Left lung (tissue), 10 donors: ENCODE measurements around the gene NPHP1. TPM values are rescaled to one million over a fixed set of nuclear protein-coding genes. Genes with fewer than 3 reads are reported as not detected.

Experiments used
- ATAC-seq: fragments of 200-7000 bp; cut with Tn5 transposase; one replicate; pipeline ENCODE4 v1.9.1; 2020; ENCODE audit warnings: moderate library complexity
- DNase-seq, 4 donors: peaks; one replicate each; pipeline ENCODE4 v3.0.0-alpha.2; 2013 to 2020
- H3K27ac ChIP-seq, 2 donors: fragments of 200-600 bp; sonication (generic) in 1 of 2; one replicate each; pipeline versions ENCODE4 v1.5.0 to v1.8.0; 2020 to 2021
- H3K27me3 ChIP-seq, 2 donors: fragments of 200-600 bp; sonication (generic) in 1 of 2; one replicate each; pipeline versions ENCODE4 v1.5.0 to v1.8.0; 2020 to 2021
- H3K36me3 ChIP-seq, 2 donors: fragments of 200-600 bp; sonication (generic) in 1 of 2; one replicate each; pipeline versions ENCODE4 v1.5.0 to v1.8.0; 2020 to 2021
- H3K4me1 ChIP-seq, 2 donors: fragments of 200-600 bp; one replicate each; pipeline ENCODE4 v1.8.0; 2021
- H3K4me3 ChIP-seq, 2 donors: fragments of 200-600 bp; sonication (generic) in 1 of 2; one replicate each; pipeline versions ENCODE4 v1.5.0 to v1.8.0; 2020 to 2021; ENCODE audit warnings: mild to moderate bottlenecking in 1 of 2
- H3K9me3 ChIP-seq, 2 donors: fragments of 200-600 bp; sonication (generic) in 1 of 2; one replicate each; pipeline versions ENCODE4 v1.5.0 to v1.8.0; 2020 to 2021
- CTCF ChIP-seq, 2 donors: fragments of 200-600 bp; sonication (generic) in 1 of 2; IDR thresholded peaks; one replicate each; pipeline versions ENCODE4 v1.5.0 to v1.8.0; 2021; ENCODE audit warnings: antibody characterized with exemption in 2 of 2
- intact Hi-C, 2 donors: fragments of 100-400 bp; cut with DNase I; formaldehyde crosslinking; loops; one replicate each; pipeline versions ENCODE4 v1.11.2 to v1.14.2; 2022
- polyA plus RNA-seq, 6 donors: library from polyadenylated mRNA; unstranded; fragments of 120-200 nt; gene quantifications; one replicate each; pipeline ENCODE4 v1.2.1, GENCODE V29; 2013; ENCODE audit not compliant: insufficient read length in 6 of 6
- total RNA-seq, 2 donors: library from RNA; stranded (reverse); fragmentation: NEBNext Ultra II Directional; extraction: Animal tissue kit (Norgen Biotek cat#: 25700); gene quantifications; one replicate each; pipeline ENCODE4 v1.2.1, GENCODE V29; 2021
- donor health status: DM: no; HTN: yes; CAD: no.
- donor health status: DM: no; HTN: no; CAD: no.

Gene NPHP1
- total and polyA plus RNA-seq, 8 donors = 5.3 to 19.2 (median 13.5) TPM

GRCh38 chr2:110143982-110144381 lies 60.8 kb downstream of the NPHP1 start:
- no peak overlapping the region for H3K4me3 ChIP-seq
- H3K27me3 ChIP-seq = no peaks in the 10 kb centered on the region
- intact Hi-C loops = no loop called here
- no peaks in the 10 kb centered on the region for H3K36me3 ChIP-seq
- no peak for TF ChIP-seq CTCF (IDR thresholded peaks at IDR 0.05)
- ATAC-seq (no peak), DNase-seq (no peak)
- no peak overlapping the region for H3K27ac ChIP-seq
- H3K9me3 ChIP-seq = no peaks in the 10 kb centered on the region
- no peaks in the 10 kb centered on the region for H3K4me1 ChIP-seq

- Histone ChIP-seq H3K4me1 (no peaks in the 10 kb centered on the region), H3K4me3 (no peak overlapping the region), H3K27ac (no peak overlapping the region), H3K27me3 (no peaks in the 10 kb centered on the region), H3K36me3 (no peaks in the 10 kb centered on the region), H3K9me3 (no peaks in the 10 kb centered on the region)
- ATAC-seq (no peak), DNase-seq (peak in 1 of 4 donors; percentile 42)
- no peak for TF ChIP-seq CTCF (IDR thresholded peaks at IDR 0.05)
- intact Hi-C loops = no loop called here
Observed at GRCh38 chr2:110140401-110140800, 64.4 kb downstream of the NPHP1 start.

- Histone ChIP-seq H3K36me3 (no peaks in the 10 kb centered on the region), H3K27ac (no peak overlapping the region), H3K4me3 (no peak overlapping the region), H3K9me3 (peaks cover 0 to 18% of the 10 kb centered on the region in 2 donors), H3K4me1 (no peaks in the 10 kb centered on the region), H3K27me3 (no peaks in the 10 kb centered on the region)
- ATAC-seq = no peak
- no peak for TF ChIP-seq CTCF (IDR thresholded peaks at IDR 0.05)
- no peak for DNase-seq
- intact Hi-C loops = no loop called here
Observed at GRCh38 chr2:110134025-110134424, 70.8 kb downstream of the NPHP1 start.

GRCh38 chr2:110131166-110131565 lies 73.6 kb downstream of the NPHP1 start:
- Histone ChIP-seq H3K4me3 (no peak overlapping the region), H3K4me1 (peaks cover 0 to 1% of the 10 kb centered on the region in 2 donors), H3K36me3 (no peaks in the 10 kb centered on the region), H3K9me3 (peaks cover 0 to 18% of the 10 kb centered on the region in 2 donors), H3K27me3 (no peaks in the 10 kb centered on the region), H3K27ac (no peak overlapping the region)
- TF ChIP-seq CTCF (IDR thresholded peaks at IDR 0.05) = no peak
- no peak for DNase-seq
- intact Hi-C loops = no loop called here
- ATAC-seq = no peak

- Histone ChIP-seq H3K27ac (no peak overlapping the region), H3K9me3 (peaks cover 0 to 18% of the 10 kb centered on the region in 2 donors)
- TF ChIP-seq CTCF (IDR thresholded peaks at IDR 0.05) = no peak
Observed at GRCh38 chr2:110130757-110131156, 74.1 kb downstream of the NPHP1 start.

More at GRCh38 chr2:110130757-110131156, 74.1 kb downstream of the NPHP1 start:
- ATAC-seq = no peak
- Histone ChIP-seq H3K36me3 (no peaks in the 10 kb centered on the region), H3K4me3 (no peak overlapping the region), H3K27me3 (no peaks in the 10 kb centered on the region), H3K4me1 (peaks cover 0 to 5% of the 10 kb centered on the region in 2 donors)
- intact Hi-C loops = no loop called here
- DNase-seq = no peak
